ENCODE measurements around the gene CD247. TPM values are rescaled to one million over a fixed set of nuclear protein-coding genes. Genes with fewer than 3 reads are reported as not detected.

CD247 gene
- total RNA-seq, 1 donor = not detected

DNA sequence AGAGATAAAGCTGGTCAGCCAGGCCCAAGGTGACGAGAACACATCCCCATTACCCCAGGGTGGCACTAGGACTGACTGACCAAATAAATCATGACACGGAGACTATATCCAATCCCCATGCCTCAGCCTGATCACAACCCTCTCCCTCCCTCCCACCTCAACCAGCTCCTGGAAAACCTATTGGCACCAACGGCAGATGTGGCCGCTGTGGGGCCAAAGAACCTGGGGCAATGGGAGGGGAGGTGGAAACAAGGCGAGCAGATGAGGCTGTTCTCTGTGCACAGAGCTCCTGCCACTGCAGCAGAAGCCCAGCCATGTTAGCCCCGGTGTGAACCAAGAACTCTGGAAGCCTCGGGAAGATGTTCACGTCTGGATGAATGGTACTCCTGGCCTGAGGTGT is 77.6 kb downstream of the CD247 start:
- Histone ChIP-seq H3K36me3 (ENCODE audit: insufficient read depth, low read length) (no peaks in the 10 kb centered on the region), H3K9me3 (ENCODE audit: low read depth, low read length) (no peaks in the 10 kb centered on the region), H3K4me2 (ENCODE audit: insufficient read depth, low read length) (no peak overlapping the region), H3K4me1 (ENCODE audit: insufficient read depth, low read length) (no peaks in the 10 kb centered on the region), H3K4me3 (ENCODE audit: insufficient read depth, low read length) (no peak overlapping the region), H2AFZ (ENCODE audit: low read length) (no peak overlapping the region), H4K20me1 (ENCODE audit: insufficient read depth, low read length) (no peaks in the 10 kb centered on the region), H3K27me3 (ENCODE audit: insufficient read depth, low read length) (peaks cover 16% of the 10 kb centered on the region), H3K79me2 (ENCODE audit: insufficient read depth, low read length) (no peaks in the 10 kb centered on the region), H3K27ac (ENCODE audit: low read depth, low read length) (no peak overlapping the region)
- DNase-seq (ENCODE audit: insufficient read length, low spot score, missing footprints) = no peak
- TF ChIP-seq CTCF (IDR thresholded peaks at IDR 0.05; ENCODE audit: extremely low read depth, low read depth, low read length) = no peak

- no peak for TF ChIP-seq CTCF (IDR thresholded peaks at IDR 0.05; ENCODE audit: extremely low read depth, low read depth, low read length)
- H3K4me2 ChIP-seq (ENCODE audit: insufficient read depth, low read length) = no peak overlapping the region
- no peaks in the 10 kb centered on the region for H3K79me2 ChIP-seq (ENCODE audit: insufficient read depth, low read length)
- no peaks in the 10 kb centered on the region for H3K9me3 ChIP-seq (ENCODE audit: low read depth, low read length)
- no peaks in the 10 kb centered on the region for H3K4me1 ChIP-seq (ENCODE audit: insufficient read depth, low read length)
- DNase-seq (ENCODE audit: insufficient read length, low spot score, missing footprints) = no peak
- no peaks in the 10 kb centered on the region for H3K36me3 ChIP-seq (ENCODE audit: insufficient read depth, low read length)
- no peaks in the 10 kb centered on the region for H4K20me1 ChIP-seq (ENCODE audit: insufficient read depth, low read length)
- no peak overlapping the region for H2AFZ ChIP-seq (ENCODE audit: low read length)
- H3K4me3 ChIP-seq (ENCODE audit: insufficient read depth, low read length) = no peak overlapping the region
- H3K27ac ChIP-seq (ENCODE audit: low read depth, low read length) = no peak overlapping the region
- H3K27me3 ChIP-seq (ENCODE audit: insufficient read depth, low read length) = peaks cover 16% of the 10 kb centered on the region
These were observed 78.0 kb downstream of the CD247 start for GRCh38 chr1:167440345-167440744.

GRCh38 chr1:167439301-167439988 is 78.9 kb downstream of the CD247 start:
- H4K20me1 ChIP-seq (ENCODE audit: insufficient read depth, low read length) = no peaks in the 10 kb centered on the region
- no peaks in the 10 kb centered on the region for H3K79me2 ChIP-seq (ENCODE audit: insufficient read depth, low read length)
- H2AFZ ChIP-seq (ENCODE audit: low read length) = peak overlapping the region; percentile 84
- DNase-seq (ENCODE audit: insufficient read length, low spot score, missing footprints) = peak; percentile 91
- H3K4me2 ChIP-seq (ENCODE audit: insufficient read depth, low read length) = peak overlapping the region; percentile 81
- H3K27ac ChIP-seq (ENCODE audit: low read depth, low read length) = no peak overlapping the region
- H3K27me3 ChIP-seq (ENCODE audit: insufficient read depth, low read length) = peaks cover 16% of the 10 kb centered on the region
- no peak for TF ChIP-seq CTCF (IDR thresholded peaks at IDR 0.05; ENCODE audit: extremely low read depth, low read depth, low read length)
- no peaks in the 10 kb centered on the region for H3K9me3 ChIP-seq (ENCODE audit: low read depth, low read length)
- peak overlapping the region; percentile 65 for H3K4me3 ChIP-seq (ENCODE audit: insufficient read depth, low read length)
- H3K4me1 ChIP-seq (ENCODE audit: insufficient read depth, low read length) = no peaks in the 10 kb centered on the region
- no peaks in the 10 kb centered on the region for H3K36me3 ChIP-seq (ENCODE audit: insufficient read depth, low read length)

GRCh38 chr1:167438171-167439138 is 79.9 kb downstream of the CD247 start:
- Histone ChIP-seq H3K9me3 (ENCODE audit: low read depth, low read length) (no peaks in the 10 kb centered on the region), H4K20me1 (ENCODE audit: insufficient read depth, low read length) (no peaks in the 10 kb centered on the region), H3K27me3 (ENCODE audit: insufficient read depth, low read length) (peaks cover 16% of the 10 kb centered on the region), H3K27ac (ENCODE audit: low read depth, low read length) (no peak overlapping the region), H3K79me2 (ENCODE audit: insufficient read depth, low read length) (no peaks in the 10 kb centered on the region), H3K4me3 (ENCODE audit: insufficient read depth, low read length) (no peak overlapping the region), H2AFZ (ENCODE audit: low read length) (no peak overlapping the region), H3K36me3 (ENCODE audit: insufficient read depth, low read length) (no peaks in the 10 kb centered on the region), H3K4me1 (ENCODE audit: insufficient read depth, low read length) (no peaks in the 10 kb centered on the region), H3K4me2 (ENCODE audit: insufficient read depth, low read length) (peak overlapping the region; percentile 81)
- DNase-seq (ENCODE audit: insufficient read length, low spot score, missing footprints) = no peak
- no peak for TF ChIP-seq CTCF (IDR thresholded peaks at IDR 0.05; ENCODE audit: extremely low read depth, low read depth, low read length)

Data from osteoblast (primary cell).